Neuronal stem cell (in vitro differentiated cells): ENCODE data around the gene NPHP4.
"Not testable (repeated sequence)": the region's sequence is repeated elsewhere in the genome, so short reads cannot be mapped to it uniquely, and the experiment has no call there.

Source experiments
- DNase-seq: peaks from one replicate; pipeline ENCODE4 v3.0.0-alpha.2; 2013; ENCODE audit warnings: low spot score
- H2AFZ ChIP-seq: one replicate; pipeline ENCODE4 v1.6.1; 2013; ENCODE audit warnings: mild to moderate bottlenecking, low read length, inconsistent platforms
- H2AK5ac ChIP-seq: 2 replicates; pipeline ENCODE4 v1.6.1; 2013; ENCODE audit warnings: low read depth, mild to moderate bottlenecking, inconsistent platforms, low read length, moderate library complexity, mixed read lengths
- H2BK120ac ChIP-seq: 2 replicates; pipeline ENCODE4 v1.6.1; 2013; ENCODE audit warnings: low read depth, mild to moderate bottlenecking, inconsistent platforms, low read length, moderate library complexity, mixed read lengths
- H2BK12ac ChIP-seq: one replicate; pipeline ENCODE4 v1.6.1; 2013; ENCODE audit warnings: low read length, inconsistent platforms
- H2BK15ac ChIP-seq: 2 replicates; pipeline ENCODE4 v1.6.1; 2013; ENCODE audit warnings: mild to moderate bottlenecking, low read length, inconsistent platforms, mixed read lengths
- H2BK5ac ChIP-seq: one replicate; pipeline ENCODE4 v1.6.1; 2013; ENCODE audit warnings: inconsistent platforms, mild to moderate bottlenecking, low read length, moderate library complexity
- H3K14ac ChIP-seq: one replicate; pipeline ENCODE4 v1.6.1; 2013; ENCODE audit warnings: low read length, inconsistent platforms
- H3K18ac ChIP-seq: 2 replicates; pipeline ENCODE4 v1.6.1; 2013; ENCODE audit warnings: low read length, inconsistent platforms
- H3K23ac ChIP-seq: 2 replicates; pipeline ENCODE4 v1.6.1; 2013; ENCODE audit warnings: low read depth, mild to moderate bottlenecking, mixed read lengths, low read length, inconsistent platforms; ENCODE audit not compliant: poor library complexity
- H3K27ac ChIP-seq: replicated peaks from 3 replicates; pipeline ENCODE4 v1.5.1; 2013; ENCODE audit warnings: low read length, inconsistent platforms
- H3K27me3 ChIP-seq, 3 experiments: 2 replicates each; pipeline ENCODE4 v1.6.1; 2013; ENCODE audit warnings: low read length in 3 of 3, mild to moderate bottlenecking in 2 of 3, inconsistent platforms in 1 of 3, low read depth in 1 of 3, mixed read lengths in 1 of 3, moderate library complexity in 1 of 3; ENCODE audit not compliant: control insufficient read depth in 3 of 3, insufficient read depth in 3 of 3
- H3K36me3 ChIP-seq, 2 donors: replicated peaks in 1 of 2; 2 replicates each; pipeline ENCODE4 v1.6.1; 2013; ENCODE audit warnings: low read length in 2 of 2; ENCODE audit not compliant: control insufficient read depth in 2 of 2, insufficient read depth in 2 of 2
- H3K4ac ChIP-seq: 2 replicates; pipeline ENCODE4 v1.6.1; 2013; ENCODE audit warnings: inconsistent platforms, mild to moderate bottlenecking, low read length, moderate library complexity
- H3K4me1 ChIP-seq, 2 donors: 1 replicate in 1 of 2; 2 replicates in 1 of 2; pipeline ENCODE4 v1.6.1; 2013; ENCODE audit warnings: low read length in 2 of 2, low read depth in 1 of 2; ENCODE audit not compliant: control insufficient read depth in 2 of 2, insufficient read depth in 1 of 2
- H3K4me2 ChIP-seq: one replicate; pipeline ENCODE4 v1.6.1; 2013; ENCODE audit warnings: mild to moderate bottlenecking, low read length, inconsistent platforms; ENCODE audit not compliant: insufficient read depth, poor library complexity, severe bottlenecking
- H3K4me3 ChIP-seq, 2 donors: 2 replicates each; pipeline ENCODE4 v1.5.1; 2013; ENCODE audit warnings: low read length in 2 of 2, mild to moderate bottlenecking in 2 of 2, inconsistent platforms in 1 of 2, moderate library complexity in 1 of 2
- H3K79me1 ChIP-seq: one replicate; pipeline ENCODE4 v1.6.1; 2013; ENCODE audit warnings: low read depth, mild to moderate bottlenecking, inconsistent platforms, low read length, moderate library complexity
- H3K9ac ChIP-seq: one replicate; pipeline ENCODE4 v1.6.1; 2013; ENCODE audit warnings: mild to moderate bottlenecking, low read depth, low read length, inconsistent platforms; ENCODE audit not compliant: poor library complexity
- H3K9me3 ChIP-seq, 2 donors: replicated peaks in 1 of 2; 2 replicates each; pipeline versions ENCODE3 to v1.6.1; 2013; ENCODE audit warnings: low read length in 2 of 2, mild to moderate bottlenecking in 2 of 2, inconsistent platforms in 1 of 2, low read depth in 1 of 2, mixed read lengths in 1 of 2, moderate library complexity in 1 of 2; ENCODE audit not compliant: control insufficient read depth in 2 of 2, insufficient read depth in 1 of 2
- H4K8ac ChIP-seq: one replicate; pipeline ENCODE4 v1.6.1; 2013; ENCODE audit warnings: low read depth, mild to moderate bottlenecking, inconsistent platforms, low read length, moderate library complexity
- H4K91ac ChIP-seq: one replicate; pipeline ENCODE4 v1.6.1; 2013; ENCODE audit warnings: low read length, low read depth, mild to moderate bottlenecking, inconsistent platforms; ENCODE audit not compliant: poor library complexity
- WGBS, 2 donors: extraction: QIAGEN DNeasy Blood & Tissue Kit; methylation state at CpG; one replicate each; pipeline ENCODE4 v1.1.7; 2013; ENCODE audit warnings: missing lambda C conversion rate in 2 of 2, mixed read lengths in 1 of 2; ENCODE audit not compliant: insufficient read length in 2 of 2, insufficient replicate concordance in 1 of 2; ENCODE audit errors: extremely low coverage in 2 of 2; 5-methylcytosine and 5-hydroxymethylcytosine counted together

The NPHP4 gene

GRCh38 chr1:5926686-5927435 is 65.4 kb downstream of the NPHP4 start:
- H3K9me3 ChIP-seq = peaks cover 0 to 2% of the 10 kb centered on the region in 2 donors
- H3K18ac ChIP-seq = no peak overlapping the region
- H2AK5ac ChIP-seq = no peak overlapping the region
- WGBS, 2 donors = no CpG with 5 or more reads among the region's 18 CpGs
- H2AFZ ChIP-seq = no peak overlapping the region
- no peak for DNase-seq
- no peaks in the 10 kb centered on the region for H3K27me3 ChIP-seq
- no peak overlapping the region for H3K14ac ChIP-seq
- H3K36me3 ChIP-seq = peaks cover 3 to 41% of the 10 kb centered on the region in 2 donors
- no peak overlapping the region for H2BK12ac ChIP-seq
- H3K27ac ChIP-seq = no peak overlapping the region
- no peak overlapping the region for H2BK5ac ChIP-seq
- no peak overlapping the region for H4K8ac ChIP-seq
- H2BK120ac ChIP-seq = no peak overlapping the region
- no peak overlapping the region for H2BK15ac ChIP-seq
- H3K23ac ChIP-seq = no peak overlapping the region
- H3K79me1 ChIP-seq = no peaks in the 10 kb centered on the region
- H4K91ac ChIP-seq = no peak overlapping the region
- H3K4me3 ChIP-seq = no peak overlapping the region
- H3K4me1 ChIP-seq = peaks cover 0 to 5% of the 10 kb centered on the region in 2 donors
- no peak overlapping the region for H3K4ac ChIP-seq
- no peak overlapping the region for H3K9ac ChIP-seq
- no peak overlapping the region for H3K4me2 ChIP-seq

DNA sequence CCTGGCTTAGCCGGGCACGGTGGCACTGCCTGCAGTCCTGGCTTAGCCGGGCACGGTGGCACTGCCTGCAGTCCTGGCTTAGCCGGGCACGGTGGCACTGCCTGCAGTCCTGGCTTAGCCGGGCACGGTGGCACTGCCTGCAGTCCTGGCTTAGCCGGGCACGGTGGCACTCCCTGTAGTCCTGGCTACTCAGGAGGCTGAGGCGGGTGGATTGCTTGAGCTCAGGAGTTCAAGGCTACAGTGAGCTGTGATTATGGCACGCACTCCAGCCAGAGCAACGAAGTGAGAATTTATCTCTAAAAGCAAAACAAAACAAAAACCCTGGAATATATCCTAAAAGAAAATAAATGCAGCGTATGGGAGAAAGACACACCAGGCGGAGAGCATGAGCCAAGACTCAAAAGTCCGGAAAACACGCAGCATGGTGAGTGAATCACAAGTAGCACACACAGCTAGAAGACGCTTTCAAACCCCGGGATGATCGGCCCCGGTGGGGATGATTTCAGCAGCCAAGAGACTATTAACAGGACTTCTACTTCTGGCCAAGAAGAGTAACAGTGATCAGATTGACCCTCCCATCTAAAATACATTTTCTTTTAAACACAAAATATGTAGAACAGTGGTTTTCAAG is 69.4 kb downstream of the NPHP4 start:
- not testable (repeated sequence) for H3K4me3 ChIP-seq, H3K18ac ChIP-seq, H3K79me1 ChIP-seq, DNase-seq, H4K8ac ChIP-seq, H2BK120ac ChIP-seq, H2AK5ac ChIP-seq, H3K4me1 ChIP-seq, H3K9me3 ChIP-seq, H3K23ac ChIP-seq, H3K27me3 ChIP-seq, H4K91ac ChIP-seq, H2AFZ ChIP-seq, H2BK15ac ChIP-seq, H3K14ac ChIP-seq, H3K4ac ChIP-seq, H3K4me2 ChIP-seq, H2BK12ac ChIP-seq, H3K27ac ChIP-seq, H2BK5ac ChIP-seq
- peak overlapping the region; percentile 0 for H3K9ac ChIP-seq
- no CpG with 5 or more reads among the region's 21 CpGs for WGBS, 2 donors
- peaks cover 4 to 20% of the 10 kb centered on the region in 2 donors for H3K36me3 ChIP-seq

DNA sequence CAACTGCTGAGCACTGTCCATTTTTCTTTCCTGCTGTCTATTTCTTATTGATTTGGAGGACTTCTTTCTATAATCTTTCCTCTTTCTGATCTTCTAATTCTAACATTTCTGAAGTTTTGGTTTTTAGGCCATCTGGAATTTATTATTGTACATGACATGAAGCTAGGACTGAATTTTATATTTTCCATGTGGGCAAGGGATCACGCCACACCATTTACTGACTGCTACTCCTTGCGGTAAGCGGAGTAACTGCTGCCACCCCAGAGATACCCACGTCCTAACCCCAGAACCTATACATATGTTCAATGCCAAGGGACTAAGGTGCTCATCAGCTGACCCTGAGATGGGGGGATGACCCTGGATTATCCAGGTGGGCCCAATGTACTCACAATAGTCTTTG is 70.6 kb downstream of the NPHP4 start:
- Histone ChIP-seq H2BK15ac (no peak overlapping the region), H2AK5ac (no peak overlapping the region), H4K8ac (no peak overlapping the region), H4K91ac (no peak overlapping the region), H2BK120ac (no peak overlapping the region), H3K4me1 (peaks cover 0 to 5% of the 10 kb centered on the region in 2 donors), H3K27me3 (no peaks in the 10 kb centered on the region), H3K14ac (peak overlapping the region; percentile 38), H3K79me1 (peaks cover 3% of the 10 kb centered on the region), H2AFZ (no peak overlapping the region), H3K9me3 (no peaks in the 10 kb centered on the region), H3K27ac (no peak overlapping the region), H2BK12ac (no peak overlapping the region), H3K36me3 (peaks cover 2 to 8% of the 10 kb centered on the region in 2 donors), H3K9ac (no peak overlapping the region), H3K4me3 (no peak overlapping the region), H2BK5ac (no peak overlapping the region), H3K4ac (no peak overlapping the region), H3K23ac (no peak overlapping the region), H3K18ac (no peak overlapping the region), H3K4me2 (no peak overlapping the region)
- no CpG with 5 or more reads among the region's 4 CpGs for WGBS, 2 donors
- DNase-seq = no peak

GRCh38 chr1:5921129-5921528 is 71.1 kb downstream of the NPHP4 start:
- no CpG with 5 or more reads among the region's 7 CpGs for WGBS, 2 donors
- no peak for DNase-seq
- no peak overlapping the region for H2BK15ac ChIP-seq

More at GRCh38 chr1:5921129-5921528, 71.1 kb downstream of the NPHP4 start:
- no peak overlapping the region for H4K8ac ChIP-seq
- H3K4me1 ChIP-seq = peaks cover 0 to 5% of the 10 kb centered on the region in 2 donors
- H3K79me1 ChIP-seq = peaks cover 3% of the 10 kb centered on the region
- H3K27me3 ChIP-seq = no peaks in the 10 kb centered on the region
- H2BK5ac ChIP-seq = no peak overlapping the region
- no peak overlapping the region for H4K91ac ChIP-seq
- H3K4me3 ChIP-seq = no peak overlapping the region
- H3K23ac ChIP-seq = no peak overlapping the region
- H2AFZ ChIP-seq = no peak overlapping the region
- H3K9ac ChIP-seq = no peak overlapping the region
- H3K4me2 ChIP-seq = no peak overlapping the region
- no peak overlapping the region for H2BK120ac ChIP-seq
- no peak overlapping the region for H3K4ac ChIP-seq
- no peaks in the 10 kb centered on the region for H3K9me3 ChIP-seq
- H2AK5ac ChIP-seq = no peak overlapping the region
- H3K18ac ChIP-seq = no peak overlapping the region
- peaks cover 2 to 3% of the 10 kb centered on the region in 2 donors for H3K36me3 ChIP-seq
- H3K14ac ChIP-seq = no peak overlapping the region
- no peak overlapping the region for H3K27ac ChIP-seq
- H2BK12ac ChIP-seq = no peak overlapping the region
